Spleen (tissue), 11 donors: ENCODE data around the gene MPP1. TPM values are rescaled to one million over a fixed set of nuclear protein-coding genes. Genes with fewer than 3 reads are reported as not detected.
A peak's percentile ranks its signal among the peaks of the same experiment; 100 is the strongest.

ENCODE experiments used
- DNase-seq: peaks from one replicate; pipeline ENCODE4 v3.0.0-alpha.2; 2020
- H3K27ac ChIP-seq, 8 donors: fragments of 200-600 bp; sonication (generic) in 7 of 8; 1 replicate in 4 of 8; 2 replicates in 4 of 8; pipeline versions ENCODE4 v1.5.0 to v1.8.0; 2016 to 2021; ENCODE audit warnings: inconsistent platforms in 4 of 8, mild to moderate bottlenecking in 4 of 8, moderate library complexity in 1 of 8
- H3K27me3 ChIP-seq, 7 donors: fragments of 200-600 bp; sonication (generic) in 6 of 7; replicated peaks in 1 of 7; 1 replicate in 4 of 7; 2 replicates in 3 of 7; pipeline versions ENCODE4 v1.5.0 to v1.8.0; 2016 to 2021; ENCODE audit warnings: inconsistent platforms in 3 of 7, mild to moderate bottlenecking in 1 of 7
- H3K36me3 ChIP-seq, 6 donors: fragments of 200-600 bp; sonication (generic) in 5 of 6; 1 replicate in 4 of 6; 2 replicates in 2 of 6; pipeline versions ENCODE4 v1.5.0 to v1.8.0; 2016 to 2021; ENCODE audit warnings: inconsistent platforms in 2 of 6
- H3K4me1 ChIP-seq, 6 donors: fragments of 200-600 bp; sonication (generic) in 5 of 6; 1 replicate in 3 of 6; 2 replicates in 3 of 6; pipeline versions ENCODE4 v1.5.0 to v1.8.0; 2016 to 2021; ENCODE audit warnings: inconsistent platforms in 3 of 6
- H3K4me3 ChIP-seq, 8 donors: fragments of 200-600 bp; sonication (generic) in 7 of 8; 1 replicate in 4 of 8; 2 replicates in 4 of 8; pipeline versions ENCODE4 v1.5.0 to v1.8.0; 2016 to 2021; ENCODE audit warnings: inconsistent platforms in 4 of 8, mild to moderate bottlenecking in 4 of 8, moderate library complexity in 2 of 8
- H3K9me3 ChIP-seq, 8 donors: fragments of 200-600 bp; sonication (generic) in 7 of 8; 1 replicate in 4 of 8; 2 replicates in 4 of 8; pipeline versions ENCODE4 v1.5.0 to v1.8.0; 2016 to 2021; ENCODE audit warnings: inconsistent platforms in 4 of 8
- POLR2A ChIP-seq, 3 donors: fragments of 450-650 bp; IDR thresholded peaks; one replicate each; pipeline ENCODE4 v1.5.1; 2017; ENCODE audit warnings: antibody characterized with exemption in 3 of 3, mild to moderate bottlenecking in 1 of 3
- POLR2AphosphoS5 ChIP-seq, 3 donors: sonication (generic); formaldehyde crosslinking; IDR thresholded peaks; one replicate each; pipeline ENCODE4 v1.5.1; 2017; ENCODE audit warnings: antibody characterized with exemption in 3 of 3
- WGBS, 5 donors: extraction: QIAGEN DNeasy Blood & Tissue Kit in 3 of 5; methylation state at CpG; one replicate each; pipeline versions ENCODE4 v1.1.5 to v1.1.7; 2013 to 2018; 5-methylcytosine and 5-hydroxymethylcytosine counted together
- intact Hi-C: fragments of 100-400 bp; cut with DNase I; formaldehyde crosslinking; loops from one replicate; pipeline ENCODE4 v1.15.0; 2023; ENCODE audit warnings: low total_unique reads
- polyA plus RNA-seq, 3 donors: library from polyadenylated mRNA; stranded (reverse); fragments of 200-250 nt; gene quantifications; one replicate each; pipeline ENCODE4 v1.2.1, GENCODE V29; 2013
- total RNA-seq, 7 donors: library from RNA; depleted of rRNA in 3 of 7; stranded (reverse); fragments of >200 nt in 3 of 7; fragmentation: NEBNext Ultra II Directional in 4 of 7; extraction: Animal tissue kit (Norgen Biotek cat#: 25700) in 4 of 7; gene quantifications; one replicate each; pipeline versions ENCODE4 v1.1.0 to v1.2.1, GENCODE V29; 2016 to 2021
- TF ChIP-seq, protein P1 (sequence below), 11 experiments: fragments of 200-600 bp in 7 of 11; fragments of 450-650 bp in 4 of 11; sonication (generic) in 4 of 11; IDR thresholded peaks in 8 of 11; conservative IDR thresholded peaks in 3 of 11; 1 replicate in 7 of 11; 2 replicates in 4 of 11; pipeline versions ENCODE4 v1.4.0 to v1.8.0; 2016 to 2021; ENCODE audit warnings: antibody characterized with exemption in 11 of 11, inconsistent platforms in 4 of 11, mild to moderate bottlenecking in 1 of 11
- donor health status: healthy with polysubstance abuse.
- donor health status: DM: no; HTN: no; CAD: no; lungs with moderate emphysema.
- donor health status: DM: no; HTN: no; CAD: no.
- donor health status: Bipolar disorder and iron deficiency.
- donor health status: healthy.
- donor health status: DM: no; HTN: no; CAD: no.
- donor health status: DM: yes; HTN: yes; CAD: no.

MPP1 gene
- total and polyA plus RNA-seq, 10 donors = 24.3 to 122 (median 80.0) TPM

DNA sequence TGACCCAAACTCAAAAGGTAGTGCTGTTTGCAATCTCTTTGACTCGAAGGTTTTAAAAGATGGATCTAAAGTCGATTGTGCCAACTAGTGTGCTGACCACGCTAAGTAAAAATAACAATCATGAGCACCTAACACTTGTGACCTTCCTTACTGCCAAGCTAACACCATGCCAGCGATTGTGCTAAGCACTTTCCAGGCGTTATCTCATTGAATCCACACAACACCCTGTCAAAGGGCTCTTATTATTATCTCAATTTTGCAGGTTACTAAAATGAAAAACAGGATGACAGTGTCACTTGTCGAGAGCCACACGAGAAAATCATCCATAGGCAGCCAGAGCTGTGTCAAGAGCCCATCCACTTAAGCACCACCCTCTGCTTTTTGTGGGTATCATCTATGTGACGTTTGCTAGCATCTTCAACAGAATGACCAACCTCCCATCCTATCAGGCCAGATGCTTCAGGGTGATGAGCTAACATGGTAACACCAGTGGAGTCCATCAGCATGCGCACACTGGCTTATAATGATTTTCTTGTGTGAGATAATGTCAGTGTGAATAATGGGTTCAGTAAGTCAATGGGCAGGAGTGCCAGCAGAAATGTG, 53.5 kb downstream of the MPP1 start:
- H3K27ac ChIP-seq = peak overlapping the region in 7 of 8 donors; percentile 60 to 93 (median 90)
- peak overlapping the region in 4 of 8 donors; percentile 48 to 75 (median 54) for H3K4me3 ChIP-seq
- H3K36me3 ChIP-seq = no peaks in the 10 kb centered on the region
- no peaks in the 10 kb centered on the region for H3K9me3 ChIP-seq
- peaks cover 0 to 43% (median 27%) of the 10 kb centered on the region in 6 donors for H3K4me1 ChIP-seq
- intact Hi-C loops = no loop called here
- TF ChIP-seq POLR2A (IDR thresholded peaks at IDR 0.05) = no peak
- TF ChIP-seq, protein P1, sequence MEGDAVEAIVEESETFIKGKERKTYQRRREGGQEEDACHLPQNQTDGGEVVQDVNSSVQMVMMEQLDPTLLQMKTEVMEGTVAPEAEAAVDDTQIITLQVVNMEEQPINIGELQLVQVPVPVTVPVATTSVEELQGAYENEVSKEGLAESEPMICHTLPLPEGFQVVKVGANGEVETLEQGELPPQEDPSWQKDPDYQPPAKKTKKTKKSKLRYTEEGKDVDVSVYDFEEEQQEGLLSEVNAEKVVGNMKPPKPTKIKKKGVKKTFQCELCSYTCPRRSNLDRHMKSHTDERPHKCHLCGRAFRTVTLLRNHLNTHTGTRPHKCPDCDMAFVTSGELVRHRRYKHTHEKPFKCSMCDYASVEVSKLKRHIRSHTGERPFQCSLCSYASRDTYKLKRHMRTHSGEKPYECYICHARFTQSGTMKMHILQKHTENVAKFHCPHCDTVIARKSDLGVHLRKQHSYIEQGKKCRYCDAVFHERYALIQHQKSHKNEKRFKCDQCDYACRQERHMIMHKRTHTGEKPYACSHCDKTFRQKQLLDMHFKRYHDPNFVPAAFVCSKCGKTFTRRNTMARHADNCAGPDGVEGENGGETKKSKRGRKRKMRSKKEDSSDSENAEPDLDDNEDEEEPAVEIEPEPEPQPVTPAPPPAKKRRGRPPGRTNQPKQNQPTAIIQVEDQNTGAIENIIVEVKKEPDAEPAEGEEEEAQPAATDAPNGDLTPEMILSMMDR (IDR thresholded peaks at IDR 0.05 in 8 of 11, conservative IDR thresholded peaks at IDR 0.05 in 3 of 11) = no peak
- TF ChIP-seq POLR2AphosphoS5 (IDR thresholded peaks at IDR 0.05) = no peak
- peaks cover 0 to 4% (median 0%) of the 10 kb centered on the region in 7 donors for H3K27me3 ChIP-seq
- no peak for DNase-seq
- WGBS, 5 donors = 31 to 57% (median 47%) methylated on average over 9 of the region's 9 CpGs

DNA sequence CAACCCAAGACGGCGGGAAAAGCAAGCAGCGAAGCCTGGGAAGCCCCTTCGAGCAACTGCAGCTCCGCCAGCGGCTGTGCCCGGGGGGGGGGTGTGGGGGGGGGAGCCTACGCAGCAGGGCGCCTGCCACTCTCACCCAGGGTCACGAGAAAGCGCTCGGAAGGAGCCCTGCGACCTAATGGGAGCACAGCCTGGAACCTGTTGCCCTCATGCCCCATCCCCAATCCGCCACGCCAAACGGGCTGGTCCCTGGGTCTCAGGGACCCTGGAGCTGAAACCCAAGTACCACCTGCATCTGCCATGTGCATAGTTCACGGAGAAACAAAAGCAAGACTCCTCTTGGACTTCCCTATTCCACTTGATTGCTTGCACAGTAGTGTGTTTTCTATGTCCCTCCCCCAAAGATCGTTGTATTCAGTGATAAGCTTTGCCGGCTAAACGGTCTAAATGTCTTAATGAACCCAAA, 54.0 kb downstream of the MPP1 start:
- H3K27ac ChIP-seq = peak overlapping the region; percentile 60 to 93 (median 89)
- WGBS, 5 donors = 3 to 63% (median 24%) methylated on average over 4 to 14 of the region's 20 CpGs

GRCh38 chrX:154750301-154751202, 54.7 kb downstream of the MPP1 start, which contains the start of gene GAB3:
GAB3 (minus strand) TSS chrX:154751077; CDS start chrX:154751025, 52 bp downstream.
- TF ChIP-seq POLR2A (IDR thresholded peaks at IDR 0.05) (peak in 1 of 3 donors; percentile 10), POLR2AphosphoS5 (IDR thresholded peaks at IDR 0.05) (peak; percentile 31 to 77 (median 76))
- TF ChIP-seq, protein P1 (IDR thresholded peaks at IDR 0.05 in 8 of 11, conservative IDR thresholded peaks at IDR 0.05 in 3 of 11) = no peak
- H3K4me1 ChIP-seq = peaks cover 0 to 52% (median 31%) of the 10 kb centered on the region in 6 donors
- no peaks in the 10 kb centered on the region for H3K36me3 ChIP-seq
- 0 to 35% (median 1%) methylated on average over 9 to 98 of the region's 98 CpGs for WGBS, 5 donors
- H3K4me3 ChIP-seq = peak within 1 kb of the TSS; percentile 33 to 75 (median 48)
- intact Hi-C loops = no loop called here
- H3K9me3 ChIP-seq = peaks cover 0 to under 1% (median 0%) of the 10 kb centered on the region in 8 donors
- peak; percentile 92 for DNase-seq
- peak within 1 kb of the TSS; percentile 60 to 93 (median 89) for H3K27ac ChIP-seq
- peaks cover 0 to 4% (median 0%) of the 10 kb centered on the region in 7 donors for H3K27me3 ChIP-seq

More for the DNA sequence above, 54.0 kb downstream of the MPP1 start:
- peak; percentile 82 for DNase-seq
- Histone ChIP-seq H3K27me3 (peaks cover 0 to 4% (median 0%) of the 10 kb centered on the region in 7 donors), H3K4me1 (peaks cover 0 to 49% (median 30%) of the 10 kb centered on the region in 6 donors), H3K4me3 (peak overlapping the region in 6 of 8 donors; percentile 13 to 75 (median 48)), H3K36me3 (no peaks in the 10 kb centered on the region), H3K9me3 (no peaks in the 10 kb centered on the region)
- TF ChIP-seq POLR2AphosphoS5 (IDR thresholded peaks at IDR 0.05) (no peak), POLR2A (IDR thresholded peaks at IDR 0.05) (no peak)
- TF ChIP-seq, protein P1 (IDR thresholded peaks at IDR 0.05 in 8 of 11, conservative IDR thresholded peaks at IDR 0.05 in 3 of 11) = no peak
- intact Hi-C loops = no loop called here
